ENCODE results near the gene ZNF644.

Gene ZNF644

DNA sequence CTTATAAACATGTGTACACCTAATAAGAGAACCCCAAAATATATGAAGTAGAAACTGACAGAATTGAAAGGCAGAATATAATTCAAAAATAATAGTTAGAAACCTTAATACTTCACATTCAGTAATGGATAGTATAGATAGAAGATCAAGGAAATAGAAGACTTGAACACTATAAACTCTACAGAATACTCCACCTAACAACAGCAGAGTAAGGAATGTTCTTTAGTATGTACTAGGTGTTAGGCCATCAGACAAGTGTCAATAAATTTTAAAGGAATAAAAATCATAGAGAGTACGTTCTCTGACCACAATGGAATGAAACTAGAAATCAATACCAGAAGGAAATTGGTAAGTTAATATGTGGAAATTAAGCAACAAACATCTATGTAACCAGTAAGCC, 16.6 kb downstream of the ZNF644 start:
- DNase-seq (ENCODE audit: low read depth): no peak
- H3K4me3 ChIP-seq (ENCODE audit: low read depth, low read length): no peak overlapping the region
- TF ChIP-seq, protein P1, sequence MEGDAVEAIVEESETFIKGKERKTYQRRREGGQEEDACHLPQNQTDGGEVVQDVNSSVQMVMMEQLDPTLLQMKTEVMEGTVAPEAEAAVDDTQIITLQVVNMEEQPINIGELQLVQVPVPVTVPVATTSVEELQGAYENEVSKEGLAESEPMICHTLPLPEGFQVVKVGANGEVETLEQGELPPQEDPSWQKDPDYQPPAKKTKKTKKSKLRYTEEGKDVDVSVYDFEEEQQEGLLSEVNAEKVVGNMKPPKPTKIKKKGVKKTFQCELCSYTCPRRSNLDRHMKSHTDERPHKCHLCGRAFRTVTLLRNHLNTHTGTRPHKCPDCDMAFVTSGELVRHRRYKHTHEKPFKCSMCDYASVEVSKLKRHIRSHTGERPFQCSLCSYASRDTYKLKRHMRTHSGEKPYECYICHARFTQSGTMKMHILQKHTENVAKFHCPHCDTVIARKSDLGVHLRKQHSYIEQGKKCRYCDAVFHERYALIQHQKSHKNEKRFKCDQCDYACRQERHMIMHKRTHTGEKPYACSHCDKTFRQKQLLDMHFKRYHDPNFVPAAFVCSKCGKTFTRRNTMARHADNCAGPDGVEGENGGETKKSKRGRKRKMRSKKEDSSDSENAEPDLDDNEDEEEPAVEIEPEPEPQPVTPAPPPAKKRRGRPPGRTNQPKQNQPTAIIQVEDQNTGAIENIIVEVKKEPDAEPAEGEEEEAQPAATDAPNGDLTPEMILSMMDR (IDR thresholded peaks at IDR 0.05; ENCODE audit: insufficient read depth, low read depth, low read length, missing control alignments): no peak

DNA sequence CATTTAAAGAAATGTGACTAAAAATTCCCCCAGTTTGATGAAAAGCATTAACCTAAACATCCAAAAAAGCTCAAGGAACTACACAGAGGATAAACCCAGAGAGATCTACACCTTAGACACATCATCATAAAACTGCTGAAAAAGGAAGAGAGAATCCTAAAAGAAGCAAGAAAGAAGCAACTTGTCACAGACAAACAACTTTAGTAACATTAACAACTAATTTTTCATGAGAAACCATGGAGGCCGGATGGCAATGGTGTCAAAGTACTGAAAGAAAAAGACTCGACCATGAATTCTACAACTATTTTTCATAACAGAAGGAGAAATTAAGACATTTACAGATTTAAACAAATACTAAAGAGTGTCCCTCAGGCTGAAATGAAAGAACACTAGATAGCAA, 17.7 kb downstream of the ZNF644 start:
- DNase-seq (ENCODE audit: low read depth): no peak
- TF ChIP-seq, protein P1 (IDR thresholded peaks at IDR 0.05; ENCODE audit: insufficient read depth, low read depth, low read length, missing control alignments): no peak
- H3K4me3 ChIP-seq (ENCODE audit: low read depth, low read length): no peak overlapping the region

DNA sequence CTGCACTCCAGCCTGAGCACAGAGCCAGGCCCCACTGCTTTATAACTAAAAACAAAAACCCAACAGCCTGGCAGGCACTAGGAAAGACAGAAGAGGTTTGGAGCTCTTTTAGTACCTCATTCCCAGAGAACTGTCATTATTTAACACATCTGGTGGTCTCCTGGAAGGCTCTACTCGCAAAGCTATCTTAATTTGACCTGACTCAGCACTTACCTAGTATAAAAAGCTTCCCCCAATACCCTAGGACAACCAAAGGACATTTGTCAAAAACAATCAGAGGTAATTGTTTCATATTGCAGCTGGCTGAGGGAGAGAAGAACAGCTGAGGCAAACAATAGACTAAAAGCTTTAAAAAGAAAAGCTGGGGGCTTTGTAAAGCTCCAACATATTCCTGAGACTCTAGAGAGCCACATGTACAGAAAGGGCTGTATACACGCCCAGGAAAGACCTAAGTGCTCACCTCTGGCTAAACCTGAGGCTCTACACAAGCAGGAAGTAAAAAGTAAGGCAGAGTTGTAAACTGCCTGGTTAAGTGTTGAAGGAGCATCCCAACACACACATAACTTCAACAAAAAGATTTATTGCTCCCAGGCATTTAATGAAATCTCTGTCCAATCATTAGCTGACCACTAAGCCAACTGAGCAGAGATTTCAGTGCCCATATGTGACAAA, 25.0 kb downstream of the ZNF644 start:
- no peak overlapping the region for H3K4me3 ChIP-seq (ENCODE audit: low read depth, low read length)
- DNase-seq (ENCODE audit: low read depth): no peak
- TF ChIP-seq, protein P1 (IDR thresholded peaks at IDR 0.05; ENCODE audit: insufficient read depth, low read depth, low read length, missing control alignments): no peak

DNA sequence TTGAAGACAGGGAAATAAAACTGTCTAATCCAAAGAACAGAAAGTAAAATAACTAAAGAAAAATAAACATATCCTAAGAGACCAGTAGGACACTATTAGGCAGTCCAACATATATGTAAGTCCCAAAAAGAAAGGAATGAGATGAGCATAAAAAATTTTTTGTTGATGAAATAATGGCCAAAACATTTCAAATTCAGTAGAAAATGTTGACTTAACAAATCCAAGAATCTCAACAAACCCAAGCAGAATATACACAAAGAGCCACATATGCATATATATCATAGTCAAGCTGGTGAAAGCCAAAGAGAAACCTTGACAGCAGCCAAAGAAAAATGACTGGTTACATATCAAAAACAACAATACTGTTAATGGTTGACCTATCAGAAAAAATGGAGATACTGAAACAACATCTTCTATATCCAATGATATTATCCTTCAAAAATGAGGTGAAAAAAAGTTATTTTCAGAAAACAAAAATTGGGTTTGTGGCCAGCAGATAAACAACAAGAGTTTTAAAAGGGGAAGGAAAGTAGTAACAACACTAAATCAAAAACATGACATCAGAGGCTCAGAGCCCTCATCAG, 26.4 kb downstream of the ZNF644 start:
- no peak overlapping the region for H3K4me3 ChIP-seq (ENCODE audit: low read depth, low read length)
- TF ChIP-seq, protein P1 (IDR thresholded peaks at IDR 0.05; ENCODE audit: insufficient read depth, low read depth, low read length, missing control alignments): no peak
- DNase-seq (ENCODE audit: low read depth): no peak

DNA sequence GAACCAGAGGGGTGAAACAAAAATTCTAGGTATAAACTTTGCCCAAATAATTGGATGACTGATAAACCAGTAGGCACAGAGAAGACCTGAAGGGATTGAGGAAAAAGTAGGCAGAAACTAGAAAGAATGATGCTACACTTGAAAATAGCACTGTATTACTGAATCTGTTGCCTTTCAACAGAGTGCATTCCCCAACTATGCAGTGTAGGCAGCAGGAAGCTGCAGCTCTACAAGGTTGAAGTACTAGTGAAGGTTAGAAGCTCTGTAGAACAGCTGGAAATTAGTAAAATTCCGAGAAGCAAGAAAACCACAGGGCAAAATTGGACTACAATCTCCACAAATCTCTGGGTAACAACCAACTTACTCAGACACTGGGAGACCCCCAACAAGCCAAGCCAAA, 27.4 kb downstream of the ZNF644 start:
- DNase-seq (ENCODE audit: low read depth): no peak
- TF ChIP-seq, protein P1 (IDR thresholded peaks at IDR 0.05; ENCODE audit: insufficient read depth, low read depth, low read length, missing control alignments): no peak
- no peak overlapping the region for H3K4me3 ChIP-seq (ENCODE audit: low read depth, low read length)

DNA sequence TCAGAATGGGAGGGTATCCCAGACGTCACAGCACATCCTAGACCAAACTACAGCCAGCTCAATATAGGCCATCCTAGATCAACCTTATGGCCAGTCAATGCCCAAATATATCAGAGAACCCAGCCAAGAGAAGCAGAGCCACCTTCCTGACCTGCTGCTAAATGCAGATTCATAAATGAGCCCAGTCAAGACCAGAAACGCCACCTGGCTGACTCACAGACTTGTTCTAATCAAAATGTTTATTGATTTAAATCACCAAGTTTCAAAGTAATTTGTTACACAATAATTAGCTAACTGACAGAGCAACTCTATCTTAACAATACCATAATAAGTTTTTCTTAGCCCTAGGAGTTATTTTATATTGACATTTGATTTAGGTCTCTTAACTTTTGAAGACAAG, 28.6 kb downstream of the ZNF644 start:
- TF ChIP-seq, protein P1 (IDR thresholded peaks at IDR 0.05; ENCODE audit: insufficient read depth, low read depth, low read length, missing control alignments): no peak
- H3K4me3 ChIP-seq (ENCODE audit: low read depth, low read length): no peak overlapping the region
- DNase-seq (ENCODE audit: low read depth): no peak

DNA sequence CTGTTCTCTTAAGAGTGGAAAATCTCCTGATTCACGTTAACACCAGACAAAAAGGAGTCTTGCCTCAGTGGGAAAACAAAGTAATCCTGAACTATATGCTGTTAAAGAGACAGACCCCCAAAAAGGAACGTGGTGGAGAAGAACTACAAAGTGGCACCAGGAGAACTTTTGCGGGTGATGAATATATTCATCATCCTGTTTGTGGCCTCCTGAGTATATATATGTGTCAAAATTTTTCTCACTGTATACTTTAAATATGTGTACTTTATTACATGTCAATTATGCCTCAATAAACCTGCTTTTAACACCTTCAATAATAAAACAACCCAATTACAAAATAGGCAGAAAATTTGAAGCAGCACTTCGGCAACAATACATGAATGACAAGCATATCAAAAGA, 31.1 kb downstream of the ZNF644 start:
- DNase-seq (ENCODE audit: low read depth): no peak
- no peak overlapping the region for H3K4me3 ChIP-seq (ENCODE audit: low read depth, low read length)
- TF ChIP-seq, protein P1 (IDR thresholded peaks at IDR 0.05; ENCODE audit: insufficient read depth, low read depth, low read length, missing control alignments): no peak
